IPS DF 19.7 (cell line): ENCODE results near the gene PVALEF.

Experiments
- DNase-seq: peaks from one replicate; pipeline ENCODE4 v3.0.0-alpha.2; 2013; ENCODE audit warnings: low read depth, low spot score

Gene PVALEF

GRCh38 chr17:81182596-81182995 is 17.3 kb downstream of the PVALEF start:
- no peak for DNase-seq

- no peak for DNase-seq
These were observed 18.0 kb downstream of the PVALEF start for GRCh38 chr17:81183316-81183715.

DNA sequence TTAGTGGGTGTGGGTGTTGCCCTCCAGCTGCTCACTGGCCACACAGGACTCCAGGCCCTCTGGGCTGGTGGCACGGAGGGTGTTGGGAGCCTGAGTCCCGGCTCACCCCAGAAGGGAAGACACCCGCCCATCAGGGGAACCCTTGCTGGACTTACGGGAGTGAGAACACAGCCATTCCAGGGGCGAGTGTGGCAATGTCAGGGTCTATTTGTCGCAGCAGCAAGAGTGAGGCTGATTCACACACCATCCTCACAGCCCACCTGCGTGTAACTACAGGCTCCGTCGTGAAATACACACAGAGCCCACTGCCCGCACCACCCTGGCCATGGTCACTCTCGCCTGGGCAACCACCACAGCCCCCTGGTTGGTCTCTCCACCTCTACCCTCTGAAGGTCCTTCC is 18.5 kb downstream of the PVALEF start:
- no peak for DNase-seq

DNA sequence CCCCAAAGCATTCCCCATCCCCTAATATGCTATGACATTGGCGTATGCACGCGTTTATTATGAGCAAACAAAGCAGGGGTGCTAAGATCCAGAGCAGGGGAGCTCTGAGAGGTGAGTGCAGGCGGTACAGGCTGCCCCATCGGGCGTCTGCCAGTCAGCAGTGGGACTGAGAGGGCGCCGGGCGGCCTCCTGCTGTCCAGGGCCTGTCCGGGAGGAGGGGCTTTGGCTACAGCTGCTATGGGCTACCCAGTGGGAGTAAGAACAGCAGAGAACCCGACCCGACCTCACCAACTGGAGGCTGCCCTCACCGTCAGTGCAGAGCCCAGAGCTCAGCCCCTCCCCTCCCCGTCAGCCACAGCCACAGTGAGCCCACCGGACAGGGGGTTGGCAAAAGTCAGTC is 19.2 kb downstream of the PVALEF start:
- no peak for DNase-seq

DNA sequence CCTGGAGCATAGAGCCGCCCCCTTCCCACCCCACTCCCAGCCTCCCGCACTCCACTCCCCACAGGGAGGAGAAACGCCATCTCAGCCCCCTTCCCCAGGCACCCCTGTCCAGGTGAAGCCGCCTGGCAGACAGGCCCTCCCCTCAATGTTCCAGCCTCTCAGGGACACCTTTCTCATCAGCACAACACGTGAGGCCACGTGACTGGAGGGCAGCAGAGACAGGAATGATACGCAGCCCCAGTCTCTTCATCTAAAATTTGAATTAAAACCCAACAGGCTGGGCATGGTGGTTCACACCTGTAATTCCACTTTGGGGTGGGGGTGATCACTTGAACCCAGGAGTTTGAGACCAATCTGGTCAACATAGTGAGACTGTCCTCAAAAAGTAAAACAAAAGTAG is 20.9 kb downstream of the PVALEF start:
- DNase-seq: no peak

GRCh38 chr17:81187120-81187519 is 21.8 kb downstream of the PVALEF start:
- DNase-seq: no peak

- DNase-seq: no peak
These were observed 22.5 kb downstream of the PVALEF start for GRCh38 chr17:81187586-81188490.

DNA sequence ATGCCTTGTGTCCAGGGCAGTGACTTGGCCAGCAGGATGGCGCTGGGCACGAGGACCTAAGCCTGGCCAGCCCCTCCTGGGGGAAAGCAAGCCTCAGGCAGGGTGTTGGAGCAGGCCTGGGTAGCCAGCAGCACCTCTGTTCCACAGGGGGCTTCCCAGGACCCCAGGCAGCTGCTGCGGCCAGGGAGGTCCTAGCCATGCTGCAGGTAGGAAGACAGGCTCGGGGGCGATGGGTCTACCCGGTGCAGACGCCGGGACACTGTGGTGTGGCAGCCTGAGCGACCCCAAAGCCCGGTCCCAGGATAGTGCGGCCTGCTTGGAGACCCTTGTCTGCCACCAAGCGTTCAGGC is 23.2 kb downstream of the PVALEF start:
- DNase-seq: no peak

GRCh38 chr17:81189016-81189415 is 23.7 kb downstream of the PVALEF start:
- DNase-seq: no peak

- DNase-seq: no peak
These were observed 24.6 kb downstream of the PVALEF start for GRCh38 chr17:81189670-81190530.

- no peak for DNase-seq
These were observed 25.3 kb downstream of the PVALEF start for GRCh38 chr17:81190591-81190990.

- DNase-seq: no peak
These were observed 25.8 kb downstream of the PVALEF start for GRCh38 chr17:81191116-81191515.

GRCh38 chr17:81191646-81192045 is 26.3 kb downstream of the PVALEF start:
- no peak for DNase-seq

DNA sequence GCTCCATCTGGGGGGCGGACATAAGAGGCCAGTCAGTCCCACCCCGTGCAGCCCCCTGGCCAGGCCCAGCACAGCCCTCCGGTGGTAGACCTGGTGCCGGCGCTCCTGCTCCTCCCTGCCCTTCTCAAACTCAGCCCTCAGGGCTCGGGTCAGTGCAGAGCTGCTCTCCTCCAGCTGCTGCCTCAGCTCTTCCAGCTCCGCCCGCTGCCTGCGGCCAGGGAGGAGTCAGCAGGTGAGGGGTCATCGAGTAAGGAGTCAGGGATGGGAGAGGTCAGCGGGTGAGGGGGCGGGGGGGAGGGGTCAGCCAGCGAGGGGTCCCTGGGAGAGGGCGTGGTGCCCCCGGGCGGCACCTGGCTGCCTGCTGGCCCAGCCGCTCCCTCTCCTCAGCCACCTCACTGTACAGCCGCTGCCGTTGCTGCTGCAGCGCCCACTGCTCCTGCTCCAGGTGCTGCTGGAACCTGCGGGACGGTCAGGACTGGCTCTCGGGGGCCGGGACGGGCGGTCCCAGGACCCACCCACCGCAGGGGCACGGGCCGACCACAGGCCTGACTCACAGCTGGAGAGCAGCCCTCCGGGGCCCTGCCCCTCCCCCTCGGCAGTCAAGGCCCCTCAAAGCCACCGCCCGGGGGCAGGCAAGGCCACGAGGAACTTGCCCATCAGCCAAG is 27.2 kb downstream of the PVALEF start:
- no peak for DNase-seq

DNA sequence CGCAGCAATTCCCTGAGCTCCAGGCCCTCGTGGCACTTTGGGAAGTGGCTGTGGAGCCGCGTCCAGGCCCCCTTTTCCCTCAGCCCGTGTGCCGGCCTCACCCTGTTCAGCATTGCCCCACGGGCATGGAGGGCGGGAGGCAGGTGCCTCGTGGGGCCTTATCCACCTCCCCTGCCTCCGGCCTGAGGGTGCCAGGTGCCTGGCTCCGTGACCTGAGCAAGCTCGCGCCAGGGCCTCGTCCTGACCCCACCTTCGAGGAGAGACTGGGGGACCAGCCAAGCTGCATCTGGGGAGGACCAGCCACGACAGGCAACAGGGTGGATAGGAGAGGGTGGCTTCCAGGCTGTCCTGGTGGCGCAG is 27.7 kb downstream of the PVALEF start:
- no peak for DNase-seq

DNA sequence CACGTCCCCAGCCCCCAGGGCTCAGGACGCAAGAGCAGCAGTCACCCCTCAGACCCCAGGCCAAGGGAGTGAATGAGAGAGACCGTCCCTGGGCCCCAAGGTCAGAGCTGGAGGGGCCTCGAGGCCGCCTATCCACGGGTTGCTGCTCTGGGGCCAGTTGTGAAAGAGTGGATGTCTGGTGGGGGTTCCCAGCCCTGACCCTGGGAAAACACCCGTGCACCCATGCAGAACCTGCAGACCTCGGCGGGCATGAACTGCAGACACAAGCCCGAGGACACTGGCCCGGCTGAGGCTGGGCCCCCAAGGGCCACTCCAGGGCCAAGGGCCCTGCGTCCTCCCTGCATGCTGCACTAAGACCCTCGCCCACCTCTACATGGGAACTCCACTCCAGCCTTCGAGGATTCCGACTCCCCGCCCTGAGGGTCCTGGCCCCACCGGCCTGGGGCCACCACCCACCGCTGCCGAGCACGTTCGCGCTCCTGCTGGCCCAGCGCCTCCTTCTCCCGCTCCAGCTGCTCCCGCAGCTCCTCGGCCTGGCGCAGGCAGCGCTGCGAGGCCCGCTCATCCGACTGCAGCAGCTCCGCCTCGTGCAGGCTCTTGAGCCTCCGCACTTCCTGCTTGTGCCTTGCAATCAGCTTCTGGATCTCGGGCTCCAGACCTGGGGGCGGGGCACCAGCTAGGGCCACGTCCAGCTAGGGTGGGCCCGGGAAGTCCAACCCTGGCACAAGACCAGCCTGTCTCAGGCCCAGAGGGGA is 28.3 kb downstream of the PVALEF start:
- DNase-seq: no peak

DNA sequence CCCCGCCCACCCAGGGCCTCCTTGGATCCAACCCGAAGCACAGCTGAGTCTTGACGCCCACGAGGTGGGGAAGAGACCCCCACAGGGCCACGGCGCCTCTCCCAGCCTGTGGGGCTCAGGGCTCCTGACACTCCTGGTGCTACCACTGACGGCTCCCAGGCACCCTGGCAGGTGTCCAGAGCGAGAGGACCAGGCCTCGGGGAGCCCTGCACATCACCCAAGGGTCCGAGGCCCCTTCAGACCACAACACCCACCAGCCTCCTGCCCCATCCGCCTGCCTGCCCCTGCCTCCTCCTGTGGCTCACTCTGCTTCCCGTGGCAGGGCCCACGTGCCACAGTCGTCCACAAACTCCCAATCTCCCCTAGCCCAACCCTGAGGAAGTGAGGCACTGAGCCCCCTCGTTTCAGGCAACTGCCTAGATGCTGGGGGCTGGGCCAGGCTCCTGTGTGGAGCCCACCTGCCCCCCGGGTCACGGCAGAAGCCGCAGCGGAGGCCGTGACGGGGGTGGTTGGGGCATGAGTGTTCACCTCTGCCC is 29.0 kb downstream of the PVALEF start:
- no peak for DNase-seq

- DNase-seq: no peak
These were observed 29.9 kb downstream of the PVALEF start for GRCh38 chr17:81194941-81195901.

DNA sequence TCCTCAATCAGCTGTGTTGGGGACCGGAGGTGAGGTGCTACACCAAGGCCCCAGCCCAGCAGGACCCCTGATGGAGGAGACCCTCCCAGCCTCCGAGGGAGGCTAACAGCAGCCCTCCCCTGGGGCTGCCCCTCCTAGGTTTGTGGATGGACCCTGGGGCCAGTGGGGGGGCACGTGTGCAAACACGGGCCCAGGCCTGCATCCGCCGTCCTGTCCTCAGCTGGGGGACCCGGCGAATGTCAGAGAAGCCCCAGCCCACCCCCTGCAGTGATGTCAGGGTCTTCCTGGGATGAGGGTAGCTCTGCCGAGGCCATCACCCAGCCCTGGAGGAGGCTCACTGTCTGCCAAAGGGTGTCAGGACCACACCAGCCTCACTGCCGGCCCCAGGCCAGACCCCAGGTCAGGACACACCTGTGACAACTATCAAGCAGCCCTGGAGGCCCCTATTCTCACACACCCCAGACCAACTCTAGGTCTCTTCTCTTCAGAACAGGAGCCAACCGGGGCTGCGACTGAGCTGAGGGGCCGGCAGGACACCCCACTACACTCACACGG is 30.7 kb downstream of the PVALEF start:
- no peak for DNase-seq
